Astrocyte of the cerebellum (primary cell): ENCODE results near the gene APOC3.

Experiments
- DNase-seq: peaks from one replicate; pipeline ENCODE4 v3.0.0-alpha.2; 2011; ENCODE audit warnings: low read depth
- H3K4me3 ChIP-seq: 2 replicates; pipeline ENCODE4 v1.5.1; 2011; ENCODE audit warnings: mild to moderate bottlenecking, low read depth, low read length, moderate library complexity
- CTCF ChIP-seq: IDR thresholded peaks from 2 replicates; pipeline ENCODE4 v1.5.1; 2012; ENCODE audit warnings: low read length, low read depth, moderate library complexity, mild to moderate bottlenecking; ENCODE audit errors: missing control alignments
- in situ Hi-C: cut with HindIII; loops from 2 replicates; pipeline ENCODE4 v1.10.0; 2017; ENCODE audit warnings: low sequenced_read_pairs

APOC3 gene

GRCh38 chr11:116835042-116835772 lies 5.5 kb downstream of the APOC3 start:
- H3K4me3 ChIP-seq = peak overlapping the region; percentile 31
- in situ Hi-C loops = no loop called here
- TF ChIP-seq CTCF = no peak
- DNase-seq = no peak

- in situ Hi-C loops = no loop called here
- TF ChIP-seq CTCF = peak; percentile 65
- peak; percentile 71 for DNase-seq
- peak overlapping the region; percentile 31 for H3K4me3 ChIP-seq
These were observed 6.3 kb downstream of the APOC3 start for GRCh38 chr11:116835791-116836631.

- TF ChIP-seq CTCF = no peak
- in situ Hi-C loops = no loop called here
- H3K4me3 ChIP-seq = no peak overlapping the region
These were observed 6.9 kb downstream of the APOC3 start for GRCh38 chr11:116836632-116836991.

GRCh38 chr11:116837231-116838091 lies 7.8 kb downstream of the APOC3 start, which contains the start of gene APOA1:
TSS of gene APOA1 (minus strand) at chr11:116837622. CDS start at chr11:116837387, 235 bp downstream.
- no peak for TF ChIP-seq CTCF
- in situ Hi-C loops = no loop called here
- H3K4me3 ChIP-seq = no peak within 1 kb of the TSS
- DNase-seq = no peak

More at GRCh38 chr11:116836632-116836991, 6.9 kb downstream of the APOC3 start:
- no peak for DNase-seq

- H3K4me3 ChIP-seq = no peak overlapping the region
- no peak for TF ChIP-seq CTCF
- in situ Hi-C loops = no loop called here
- no peak for DNase-seq
These were observed 8.8 kb downstream of the APOC3 start for GRCh38 chr11:116838321-116839084.
